HepG2 (cell line): Measurements from ENCODE around the gene MAPK13. TPM values are rescaled to one million over a fixed set of nuclear protein-coding genes. Genes with fewer than 3 reads are reported as not detected.
A peak's percentile ranks its signal among the peaks of the same experiment; 100 is the strongest.

Experiments
- ATF5 ChIP-seq: sonication (generic); formaldehyde crosslinking; IDR thresholded peaks from 2 replicates; pipeline ENCODE4 v1.4.0; 2020; ENCODE audit warnings: mild to moderate bottlenecking, low read depth, missing genetic modification reagents
- CEBPG ChIP-seq: IDR thresholded peaks from 2 replicates; pipeline ENCODE4 v1.6.1; 2016
- ERF ChIP-seq: IDR thresholded peaks from 2 replicates; pipeline ENCODE4 v1.6.1; 2018; ENCODE audit warnings: missing biosample characterization, missing genetic modification reagents
- FOXO4 ChIP-seq: sonication (generic); formaldehyde crosslinking; conservative IDR thresholded peaks from 2 replicates; pipeline ENCODE4 v1.8.1; 2023; ENCODE audit warnings: missing genetic modification reagents
- HMGA1 ChIP-seq: sonication (generic); formaldehyde crosslinking; conservative IDR thresholded peaks from 2 replicates; pipeline ENCODE4 v1.4.0; 2020; ENCODE audit warnings: missing genetic modification reagents
- IRF2 ChIP-seq: IDR thresholded peaks from 2 replicates; pipeline ENCODE4 v1.6.1; 2018; ENCODE audit warnings: missing genetic modification reagents, missing compliant biosample characterization
- ISX ChIP-seq: sonication (generic); formaldehyde crosslinking; conservative IDR thresholded peaks from 2 replicates; pipeline ENCODE4 v1.5.0; 2020; ENCODE audit warnings: missing genetic modification reagents
- MNT ChIP-seq: fragments of 450-650 bp; IDR thresholded peaks from 2 replicates; pipeline ENCODE4 v1.6.1; 2016
- MXD1 ChIP-seq: sonication (generic); formaldehyde crosslinking; IDR thresholded peaks from 2 replicates; pipeline ENCODE4 v1.4.0; 2020; ENCODE audit warnings: mild to moderate bottlenecking, missing genetic modification reagents
- MZF1 ChIP-seq: sonication (generic); formaldehyde crosslinking; IDR thresholded peaks from 2 replicates; pipeline ENCODE4 v1.8.1; 2023; ENCODE audit warnings: mild to moderate bottlenecking, missing genetic modification reagents, borderline replicate concordance
- PLSCR1 ChIP-seq: sonication (generic); formaldehyde crosslinking; IDR thresholded peaks from 2 replicates; pipeline ENCODE4 v1.5.0; 2020; ENCODE audit warnings: missing genetic modification reagents, mild to moderate bottlenecking, borderline replicate concordance
- SKIL ChIP-seq: sonication (generic); formaldehyde crosslinking; IDR thresholded peaks from 2 replicates; pipeline ENCODE4 v1.8.0; 2022; ENCODE audit warnings: missing genetic modification reagents, mild to moderate bottlenecking, moderate library complexity, borderline replicate concordance
- SOX5 ChIP-seq: IDR thresholded peaks from 2 replicates; pipeline ENCODE4 v1.6.1; 2016; ENCODE audit warnings: borderline replicate concordance
- THAP9 ChIP-seq: sonication (generic); formaldehyde crosslinking; IDR thresholded peaks from 2 replicates; pipeline ENCODE4; 2020; ENCODE audit warnings: missing genetic modification reagents, mild to moderate bottlenecking, borderline replicate concordance
- ZNF160 ChIP-seq: sonication (generic); formaldehyde crosslinking; IDR thresholded peaks from 2 replicates; pipeline ENCODE4 v1.8.0; 2022; ENCODE audit warnings: mild to moderate bottlenecking, inconsistent platforms, missing genetic modification reagents
- ZNF17 ChIP-seq: sonication (generic); formaldehyde crosslinking; IDR thresholded peaks from 2 replicates; pipeline ENCODE4 v1.5.0; 2020; ENCODE audit warnings: mild to moderate bottlenecking, missing genetic modification reagents
- ZNF274 ChIP-seq: sonication (generic); formaldehyde crosslinking; IDR thresholded peaks from 2 replicates; pipeline ENCODE4 v1.5.1; 2020; ENCODE audit warnings: mild to moderate bottlenecking, missing genetic modification reagents
- ZNF501 ChIP-seq: sonication (generic); formaldehyde crosslinking; IDR thresholded peaks from 2 replicates; pipeline ENCODE4 v1.5.1; 2020; ENCODE audit warnings: mild to moderate bottlenecking, moderate library complexity, missing genetic modification reagents
- ZNF549 ChIP-seq: sonication (generic); formaldehyde crosslinking; IDR thresholded peaks from 2 replicates; pipeline ENCODE4 v1.5.0; 2020; ENCODE audit warnings: missing genetic modification reagents
- ZNF879 ChIP-seq: sonication (generic); formaldehyde crosslinking; IDR thresholded peaks from 2 replicates; pipeline ENCODE4 v1.8.1; 2023; ENCODE audit warnings: missing genetic modification reagents
- polyA plus RNA-seq, 8 experiments: library from polyadenylated mRNA; depleted of rRNA in 3 of 8; stranded (reverse) in 7 of 8; unstranded in 1 of 8; fragments of >200 nt; fragmentation: Illumina TruSeq in 4 of 8; extraction: Trizol in 4 of 8; gene quantifications; 2 replicates each; pipeline versions ENCODE4 v1.2.1 to v1.2.3, GENCODE V29; 2011 to 2016; ENCODE audit warnings: low read depth in 4 of 8, missing spikeins in 1 of 8, mixed read lengths in 1 of 8; ENCODE audit not compliant: insufficient read depth in 1 of 8
- total RNA-seq, 5 experiments: library from RNA; depleted of rRNA; stranded (reverse); fragments of >200 nt; fragmentation: Illumina TruSeq; extraction: Trizol; gene quantifications; 2 replicates each; pipeline ENCODE4 v1.2.3, GENCODE V29; 2016; ENCODE audit warnings: low read depth in 1 of 5

MAPK13 gene
- total and polyA plus RNA-seq, 2 of the 13 experiments (the other 11 are each of a cell fraction or from before 2014, with no cell fraction given): 12.7 to 43.4 TPM

GRCh38 chr6:36094753-36095496 lies 35.4 kb upstream of the MAPK13 start (continued):
- no peak for TF ChIP-seq ATF5
- no peak for TF ChIP-seq ZNF17 (CRISPR knock-in tag)
- TF ChIP-seq MNT: no peak
- TF ChIP-seq ZNF879: no peak
- no peak for TF ChIP-seq PLSCR1 (CRISPR knock-in tag)
- 0 out of 2 replicates have a peak, but pooled peaks have one; percentile 17 for TF ChIP-seq SOX5
- peak; percentile 75; the same call in 1 of the 2 replicates for TF ChIP-seq IRF2 (CRISPR knock-in tag)
- TF ChIP-seq THAP9 (CRISPR knock-in tag): no peak
- TF ChIP-seq ZNF549 (CRISPR knock-in tag): no peak
- no peak for TF ChIP-seq ZNF160
- no peak for TF ChIP-seq MZF1 (CRISPR knock-in tag)
- no peak for TF ChIP-seq SKIL
- TF ChIP-seq FOXO4 (CRISPR knock-in tag): no peak
- TF ChIP-seq ISX (CRISPR knock-in tag): no peak
- no peak; the same call in 1 of the 2 replicates for TF ChIP-seq ZNF501 (CRISPR knock-in tag)
- TF ChIP-seq HMGA1 (CRISPR knock-in tag): no peak
- TF ChIP-seq ERF (CRISPR knock-in tag): peak; percentile 67
- 0 out of 2 replicates have a peak, but pooled peaks have one; percentile 58 for TF ChIP-seq ZNF274 (CRISPR knock-in tag)
- TF ChIP-seq MXD1 (CRISPR knock-in tag): no peak
- TF ChIP-seq CEBPG (CRISPR knock-in tag): no peak
